Forelimb muscle (tissue), 1 donor: ENCODE data around the gene ARHGEF33. TPM values are rescaled to one million over a fixed set of nuclear protein-coding genes. Genes with fewer than 3 reads are reported as not detected.
"Not testable (repeated sequence)": the region's sequence is repeated elsewhere in the genome, so short reads cannot be mapped to it uniquely, and the experiment has no call there.

ENCODE experiments used
- DNase-seq: peaks from one replicate; pipeline ENCODE4 v3.0.0-alpha.2; 2013; ENCODE audit warnings: low read depth
- polyA plus RNA-seq: library from polyadenylated mRNA; unstranded; fragments of 120-200 nt; gene quantifications from one replicate; pipeline ENCODE4 v1.2.1, GENCODE V29; 2013; ENCODE audit not compliant: insufficient read length

The ARHGEF33 gene
- polyA plus RNA-seq, 1 donor: 1.5 TPM

- no peak for DNase-seq
Observed at GRCh38 chr2:38909872-38910271, 20.2 kb downstream of the ARHGEF33 start.

- no peak for DNase-seq
Observed at GRCh38 chr2:38911191-38911590, 21.5 kb downstream of the ARHGEF33 start.

- DNase-seq: no peak
Observed at GRCh38 chr2:38912619-38913018, 22.9 kb downstream of the ARHGEF33 start.

- DNase-seq: no peak
Observed at GRCh38 chr2:38922389-38922788, 32.7 kb downstream of the ARHGEF33 start.

GRCh38 chr2:38922902-38923301 lies 33.2 kb downstream of the ARHGEF33 start:
- no peak for DNase-seq

DNA sequence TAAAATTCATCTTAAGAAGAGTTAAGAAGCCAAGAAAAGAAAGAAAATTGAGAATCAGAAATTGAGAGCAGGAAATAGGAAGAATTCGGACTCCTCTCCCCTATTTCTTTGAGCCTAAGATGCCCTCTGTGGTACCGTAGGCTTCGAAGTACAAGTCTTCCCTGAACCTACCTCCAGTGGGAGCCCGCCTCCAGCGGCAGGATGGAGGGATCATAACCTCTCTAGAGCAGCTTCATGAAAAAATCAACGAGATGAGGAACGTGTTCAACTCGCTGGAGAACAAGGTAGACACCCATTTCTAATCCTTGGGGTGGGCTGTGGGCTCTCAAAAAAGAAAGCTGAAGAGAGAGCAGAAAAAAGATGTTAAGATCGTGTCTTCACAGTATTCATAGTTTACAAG lies 36.3 kb downstream of the ARHGEF33 start:
- DNase-seq: no peak

DNA sequence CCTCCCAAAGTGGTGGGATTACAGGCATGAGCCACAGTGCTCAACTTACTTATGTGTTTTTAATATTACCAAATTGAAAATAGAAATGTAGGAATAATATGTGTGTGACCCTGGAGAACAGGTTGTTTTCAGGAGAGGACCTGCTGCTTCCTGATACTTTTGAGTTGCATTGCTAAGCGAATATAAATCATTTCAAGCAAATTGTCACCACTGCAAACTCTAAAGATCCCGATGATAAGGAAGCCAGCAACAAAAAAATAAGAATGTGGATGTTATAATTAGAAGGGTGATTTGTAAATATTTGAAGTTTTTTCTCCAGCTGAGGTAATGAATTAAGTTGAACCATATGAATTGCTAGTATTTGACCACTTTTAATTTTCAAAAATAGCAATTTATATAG lies 40.9 kb downstream of the ARHGEF33 start:
- DNase-seq: no peak

- DNase-seq: no peak
Observed at GRCh38 chr2:38932586-38932985, 42.9 kb downstream of the ARHGEF33 start.

DNA sequence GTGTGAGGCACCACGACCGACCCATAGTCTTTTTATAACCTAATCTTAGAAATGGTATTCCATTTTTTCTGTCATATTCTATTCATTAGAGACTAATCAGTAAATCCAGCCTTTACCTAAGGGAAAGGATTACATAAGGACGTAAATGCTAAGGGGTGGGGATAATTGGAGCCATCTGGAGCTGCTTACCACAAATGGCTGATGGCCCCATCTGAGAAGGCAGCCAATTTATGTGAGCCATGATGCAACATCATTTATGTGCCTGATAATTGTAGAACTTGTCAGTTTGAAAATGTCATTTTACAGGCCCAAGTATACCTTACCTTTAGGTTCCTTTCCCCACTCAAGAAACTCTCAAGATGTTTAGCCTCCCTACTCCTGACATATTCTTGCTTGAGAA lies 44.0 kb downstream of the ARHGEF33 start:
- DNase-seq: no peak

GRCh38 chr2:38934742-38935141 lies 45.1 kb downstream of the ARHGEF33 start:
- DNase-seq: no peak

GRCh38 chr2:38935568-38936172 lies 46.0 kb downstream of the ARHGEF33 start:
- no peak for DNase-seq

DNA sequence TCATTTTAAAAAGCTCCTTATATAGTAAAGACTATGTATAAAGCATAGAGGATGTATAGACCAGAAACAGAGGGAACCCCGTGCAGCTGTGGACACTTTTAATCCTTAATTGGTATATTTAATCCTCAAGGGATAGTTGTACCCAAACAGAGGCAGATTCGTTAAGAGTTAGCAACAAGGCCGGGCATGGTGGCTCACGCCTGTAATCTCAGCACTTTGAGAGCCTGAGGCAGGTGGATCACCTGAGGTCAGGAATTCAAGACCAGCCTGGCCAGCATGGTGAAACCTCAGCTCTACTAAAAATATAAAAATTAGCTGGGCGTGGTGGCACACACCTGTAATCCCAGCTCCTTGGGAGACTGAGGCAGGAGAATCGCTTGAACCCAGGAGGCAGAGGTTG lies 46.8 kb downstream of the ARHGEF33 start:
- not testable (repeated sequence) for DNase-seq

DNA sequence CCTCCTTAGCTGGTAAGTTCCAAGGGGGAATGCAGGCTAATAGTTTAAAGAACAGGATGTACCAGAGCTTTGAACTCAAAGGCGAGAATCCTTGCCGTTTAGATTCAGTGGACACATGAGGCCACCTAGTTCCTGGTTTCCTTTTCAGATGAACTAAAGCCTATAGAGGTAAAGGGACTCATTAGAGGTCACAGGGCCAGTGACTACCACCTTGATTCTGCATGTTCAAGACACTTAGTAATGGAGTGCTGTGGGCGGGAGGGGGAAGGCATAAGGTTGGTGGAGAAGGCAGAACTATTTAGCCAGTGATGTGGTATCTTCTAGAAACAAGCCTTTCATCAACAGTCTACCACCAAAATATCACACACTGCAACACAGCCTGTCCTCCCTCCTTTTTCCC lies 47.9 kb downstream of the ARHGEF33 start:
- no peak for DNase-seq

DNA sequence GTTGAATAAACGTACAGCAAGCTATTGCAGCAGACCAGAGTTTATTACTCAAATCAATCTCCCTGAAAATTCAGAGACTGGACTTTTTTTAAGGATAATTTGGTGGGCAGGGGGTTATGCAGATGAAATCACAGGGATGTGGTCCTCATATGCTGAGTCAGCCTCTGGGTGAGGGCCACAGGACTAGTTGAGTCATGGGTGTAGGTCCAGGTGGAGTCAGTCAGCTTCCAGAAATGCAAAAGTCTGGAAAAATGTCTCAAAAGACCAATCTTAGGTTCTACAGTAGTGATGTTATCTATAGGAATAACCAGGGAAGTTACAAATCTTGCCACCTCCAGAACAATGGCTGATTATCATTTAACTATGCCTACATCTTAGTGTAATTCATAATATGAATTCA lies 51.1 kb downstream of the ARHGEF33 start:
- DNase-seq: no peak

GRCh38 chr2:38943784-38944183 lies 54.1 kb downstream of the ARHGEF33 start:
- DNase-seq: no peak

GRCh38 chr2:38945372-38945771 lies 55.7 kb downstream of the ARHGEF33 start:
- DNase-seq: no peak

DNA sequence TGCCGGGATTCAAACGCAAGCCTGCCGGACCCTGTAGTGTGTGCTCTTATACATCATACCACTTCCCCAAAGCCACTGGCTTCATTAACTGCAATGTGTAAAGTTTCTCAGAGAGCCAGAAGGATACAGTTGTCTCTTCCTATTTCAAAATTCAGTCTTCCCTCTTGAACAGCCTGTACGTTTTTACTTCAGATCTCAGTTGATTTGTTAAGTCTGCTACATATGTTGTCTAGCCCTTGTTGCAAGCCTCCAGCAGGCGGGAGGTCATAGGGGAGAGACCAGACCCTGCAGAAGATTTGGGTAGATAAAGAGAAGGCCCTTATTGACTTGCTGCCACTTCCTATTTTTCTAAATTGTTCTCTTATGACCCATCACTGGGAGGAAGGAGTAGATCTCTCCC lies 56.2 kb downstream of the ARHGEF33 start:
- no peak for DNase-seq

DNA sequence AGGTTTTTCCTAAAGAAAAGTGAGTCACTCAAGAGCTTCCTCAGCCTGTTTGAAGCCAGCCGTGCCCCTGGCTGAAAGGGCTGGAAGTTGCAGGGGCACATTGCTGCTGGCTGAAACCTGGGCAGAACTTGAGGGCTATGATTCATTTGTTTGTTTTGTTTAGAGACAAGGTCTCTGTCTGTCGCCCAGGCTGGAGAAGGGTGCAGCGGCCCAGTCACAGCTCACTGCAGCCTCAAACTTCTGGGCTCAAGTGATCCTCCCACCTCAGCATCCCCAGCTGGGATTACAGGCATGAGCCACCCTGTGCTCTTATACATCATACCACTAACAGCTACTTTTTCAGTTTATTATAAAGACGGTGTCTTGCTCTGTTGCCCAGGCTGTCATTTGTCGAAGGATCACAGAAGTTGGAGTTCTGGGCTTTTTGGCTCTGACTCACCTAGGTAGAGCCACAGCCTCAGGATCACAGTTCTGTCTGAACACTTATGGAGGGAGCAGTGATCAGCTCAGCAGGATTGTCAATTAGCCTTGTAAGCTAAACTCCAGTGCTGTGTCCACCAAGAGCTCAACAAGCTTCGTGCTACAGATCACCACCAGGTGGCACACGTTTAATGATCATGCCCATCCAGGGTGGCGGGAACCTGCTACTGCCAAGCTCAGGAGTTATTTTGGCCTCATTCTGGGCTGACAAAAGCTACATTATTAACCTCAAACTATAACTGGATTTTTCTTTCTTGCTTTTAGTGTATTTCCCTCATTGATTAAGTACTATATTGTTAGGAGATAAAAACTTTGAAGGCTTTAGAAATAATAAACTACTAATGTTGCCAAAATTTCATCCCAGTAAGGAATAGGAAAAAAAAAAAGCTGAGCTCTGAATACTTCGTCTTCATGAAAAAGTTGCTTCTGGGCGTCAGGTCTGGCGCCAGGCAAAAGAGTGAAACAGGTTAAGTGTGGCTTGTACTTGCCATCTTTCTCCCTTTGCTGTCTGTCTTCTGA lies 57.9 kb downstream of the ARHGEF33 start:
- no peak for DNase-seq

DNA sequence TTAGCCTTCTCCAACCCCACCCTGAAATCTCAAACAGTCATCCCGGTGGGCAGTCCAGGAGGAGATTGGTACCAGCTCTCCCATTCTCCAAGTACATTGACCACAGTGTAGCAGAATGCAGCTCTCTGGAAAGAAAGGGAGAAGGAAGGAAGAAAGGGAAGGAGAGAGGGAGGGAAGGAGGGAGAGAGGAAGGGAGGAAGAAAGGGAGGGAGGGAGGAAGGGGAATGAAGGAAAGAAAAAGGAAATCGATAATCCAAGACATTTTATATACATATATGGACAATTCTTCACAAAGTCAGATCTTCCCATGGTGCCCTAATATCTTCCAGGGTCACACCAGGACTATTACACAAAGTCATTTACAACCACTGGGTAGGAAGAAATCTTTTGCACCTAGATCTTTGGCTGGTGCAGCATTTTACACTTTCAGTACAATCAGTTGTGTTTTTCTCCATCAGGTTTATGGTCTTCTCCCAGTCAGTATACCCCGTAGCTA lies 58.8 kb downstream of the ARHGEF33 start:
- no peak for DNase-seq

- no peak for DNase-seq
Observed at GRCh38 chr2:38948995-38949394, 59.3 kb downstream of the ARHGEF33 start.

GRCh38 chr2:38951766-38952165 lies 62.1 kb downstream of the ARHGEF33 start:
- DNase-seq: no peak

GRCh38 chr2:38957972-38958371 lies 68.3 kb downstream of the ARHGEF33 start:
- DNase-seq: no peak

DNA sequence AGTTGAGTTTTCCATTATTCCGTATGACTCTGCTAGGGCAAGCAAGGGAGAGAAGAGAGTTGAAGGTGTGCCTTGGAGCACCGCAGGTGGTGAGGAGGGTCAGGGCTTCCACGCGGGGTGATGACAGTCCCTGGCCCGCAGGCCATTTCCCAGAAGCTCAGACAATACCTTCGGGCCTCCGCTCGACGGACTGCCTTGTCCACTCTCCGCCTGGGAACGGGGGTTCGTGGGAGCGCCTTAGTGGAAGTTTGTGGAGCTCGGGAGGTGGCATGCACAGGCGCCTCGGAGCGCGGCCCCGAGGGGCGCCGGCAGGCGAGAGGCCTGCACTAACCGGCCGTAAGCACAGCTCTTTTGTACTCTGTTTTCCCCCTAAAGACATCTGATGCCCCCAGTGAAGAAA lies 69.8 kb downstream of the ARHGEF33 start:
- no peak for DNase-seq
